Measurements from ENCODE around the gene TIGD7. TPM values are rescaled to one million over a fixed set of nuclear protein-coding genes. Genes with fewer than 3 reads are reported as not detected.

Gene TIGD7
- total RNA-seq, 1 donor from 2014 or later: 3.4 TPM

- Histone ChIP-seq H3K4me3 (ENCODE audit: low read depth, low read length) (no peak overlapping the region), H3K27me3 (ENCODE audit: control insufficient read depth, insufficient read depth, low read length) (no peaks in the 10 kb centered on the region), H3K36me3 (ENCODE audit: control insufficient read depth, insufficient read depth, low read length) (no peaks in the 10 kb centered on the region)
- DNase-seq (ENCODE audit: low read depth): no peak
- TF ChIP-seq CTCF (IDR thresholded peaks at IDR 0.05; ENCODE audit: insufficient read depth, low read length, poor library complexity, severe bottlenecking): no peak
Measured at GRCh38 chr16:3328643-3329042, 23.4 kb upstream of the TIGD7 start.

GRCh38 chr16:3328104-3328503 is 22.9 kb upstream of the TIGD7 start:
- DNase-seq (ENCODE audit: low read depth): no peak
- no peaks in the 10 kb centered on the region for H3K27me3 ChIP-seq (ENCODE audit: control insufficient read depth, insufficient read depth, low read length)
- H3K4me3 ChIP-seq (ENCODE audit: low read depth, low read length): no peak overlapping the region
- TF ChIP-seq CTCF (IDR thresholded peaks at IDR 0.05; ENCODE audit: insufficient read depth, low read length, poor library complexity, severe bottlenecking): no peak
- no peaks in the 10 kb centered on the region for H3K36me3 ChIP-seq (ENCODE audit: control insufficient read depth, insufficient read depth, low read length)

- no peaks in the 10 kb centered on the region for H3K27me3 ChIP-seq (ENCODE audit: control insufficient read depth, insufficient read depth, low read length)
- no peak overlapping the region for H3K4me3 ChIP-seq (ENCODE audit: low read depth, low read length)
- no peak for DNase-seq (ENCODE audit: low read depth)
- no peak for TF ChIP-seq CTCF (IDR thresholded peaks at IDR 0.05; ENCODE audit: insufficient read depth, low read length, poor library complexity, severe bottlenecking)
- no peaks in the 10 kb centered on the region for H3K36me3 ChIP-seq (ENCODE audit: control insufficient read depth, insufficient read depth, low read length)
Measured at GRCh38 chr16:3327514-3327913, 22.3 kb upstream of the TIGD7 start.

- no peak overlapping the region for H3K4me3 ChIP-seq (ENCODE audit: low read depth, low read length)
- TF ChIP-seq CTCF (IDR thresholded peaks at IDR 0.05; ENCODE audit: insufficient read depth, low read length, poor library complexity, severe bottlenecking): no peak
Measured at GRCh38 chr16:3321816-3322215, 16.6 kb upstream of the TIGD7 start.

GRCh38 chr16:3317315-3317999 is 12.2 kb upstream of the TIGD7 start:
- DNase-seq (ENCODE audit: low read depth): no peak
- no peak for TF ChIP-seq CTCF (IDR thresholded peaks at IDR 0.05; ENCODE audit: insufficient read depth, low read length, poor library complexity, severe bottlenecking)
- H3K36me3 ChIP-seq (ENCODE audit: control insufficient read depth, insufficient read depth, low read length): peaks cover 3% of the 10 kb centered on the region
- H3K4me3 ChIP-seq (ENCODE audit: low read depth, low read length): no peak overlapping the region
- no peaks in the 10 kb centered on the region for H3K27me3 ChIP-seq (ENCODE audit: control insufficient read depth, insufficient read depth, low read length)

More at GRCh38 chr16:3321816-3322215, 16.6 kb upstream of the TIGD7 start:
- no peaks in the 10 kb centered on the region for H3K27me3 ChIP-seq (ENCODE audit: control insufficient read depth, insufficient read depth, low read length)
- H3K36me3 ChIP-seq (ENCODE audit: control insufficient read depth, insufficient read depth, low read length): no peaks in the 10 kb centered on the region
- no peak for DNase-seq (ENCODE audit: low read depth)

GRCh38 chr16:3311496-3311895 is 6.3 kb upstream of the TIGD7 start:
- DNase-seq (ENCODE audit: low read depth): no peak
- TF ChIP-seq CTCF (IDR thresholded peaks at IDR 0.05; ENCODE audit: insufficient read depth, low read length, poor library complexity, severe bottlenecking): no peak
- Histone ChIP-seq H3K4me3 (ENCODE audit: low read depth, low read length) (no peak overlapping the region), H3K27me3 (ENCODE audit: control insufficient read depth, insufficient read depth, low read length) (no peaks in the 10 kb centered on the region), H3K36me3 (ENCODE audit: control insufficient read depth, insufficient read depth, low read length) (peaks cover 3% of the 10 kb centered on the region)
